GM18868 (cell line): ENCODE results near the gene ORAI3.
A peak's percentile ranks its signal among the peaks of the same experiment; 100 is the strongest.

Experiments used
- ATAC-seq: cut with Tn5 transposase; IDR thresholded peaks from one replicate; pipeline ENCODE4 v1.9.1; 2021; ENCODE audit warnings: mild to moderate bottlenecking, moderate library complexity; ENCODE audit not compliant: unreplicated experiment

The ORAI3 gene

GRCh38 chr16:30987581-30988190 lies 38.8 kb downstream of the ORAI3 start:
- ATAC-seq: no peak

GRCh38 chr16:30989469-30990047 lies 40.7 kb downstream of the ORAI3 start:
- no peak for ATAC-seq

- ATAC-seq: no peak
Measured at GRCh38 chr16:30990105-30990504, 41.2 kb downstream of the ORAI3 start.

GRCh38 chr16:30991052-30991451 lies 42.2 kb downstream of the ORAI3 start:
- no peak for ATAC-seq

- ATAC-seq: no peak
Measured at GRCh38 chr16:30992276-30992780, 43.5 kb downstream of the ORAI3 start.

- no peak for ATAC-seq
Measured at GRCh38 chr16:30992931-30993816, 44.3 kb downstream of the ORAI3 start.

- no peak for ATAC-seq
Measured at GRCh38 chr16:30995927-30996323, 47.1 kb downstream of the ORAI3 start.

- ATAC-seq: no peak
Measured at GRCh38 chr16:30996324-30996984, 47.6 kb downstream of the ORAI3 start.

- peak; percentile 80 for ATAC-seq
Measured at GRCh38 chr16:30996985-30997724, 48.3 kb downstream of the ORAI3 start.

- no peak for ATAC-seq
Measured at GRCh38 chr16:30997725-30998711, 49.1 kb downstream of the ORAI3 start.

- no peak for ATAC-seq
Measured at GRCh38 chr16:30998852-30999761, 50.2 kb downstream of the ORAI3 start.

- ATAC-seq: no peak
Measured at GRCh38 chr16:31000671-31001382, 52.0 kb downstream of the ORAI3 start.

GRCh38 chr16:31001507-31002249 lies 52.8 kb downstream of the ORAI3 start:
- no peak for ATAC-seq

- no peak for ATAC-seq
Measured at GRCh38 chr16:31002250-31002700, 53.4 kb downstream of the ORAI3 start.

GRCh38 chr16:31002862-31003341 lies 54.0 kb downstream of the ORAI3 start:
- ATAC-seq: no peak

- ATAC-seq: no peak
Measured at GRCh38 chr16:31003744-31004143, 54.9 kb downstream of the ORAI3 start.
